NT2/D1 (cell line): ENCODE measurements around the gene TDRD3.

ENCODE experiments used
- DNase-seq: peaks from one replicate; pipeline ENCODE4 v3.0.0-alpha.2; 2011; ENCODE audit warnings: low read depth, low spot score
- H3K27me3 ChIP-seq: 2 replicates; pipeline ENCODE4 v1.6.0; 2011; ENCODE audit warnings: mild to moderate bottlenecking; ENCODE audit not compliant: insufficient read length, insufficient read depth
- H3K36me3 ChIP-seq: 2 replicates; pipeline ENCODE4 v1.6.1; 2011; ENCODE audit warnings: mild to moderate bottlenecking, low read length, mixed read lengths; ENCODE audit not compliant: insufficient read depth, insufficient read length
- H3K4me1 ChIP-seq: 2 replicates; pipeline ENCODE4 v1.5.1; 2011; ENCODE audit not compliant: insufficient read depth, insufficient read length
- H3K4me3 ChIP-seq: 2 replicates; pipeline ENCODE4 v1.5.1; 2011; ENCODE audit warnings: low read depth; ENCODE audit not compliant: insufficient read length
- H3K9ac ChIP-seq: 2 replicates; pipeline ENCODE4 v1.6.0; 2011; ENCODE audit warnings: low read depth; ENCODE audit not compliant: insufficient read length
- H3K9me3 ChIP-seq: 2 replicates; pipeline ENCODE4 v1.5.1; 2011; ENCODE audit warnings: mild to moderate bottlenecking, low read length; ENCODE audit not compliant: insufficient read depth
- SUZ12 ChIP-seq: IDR thresholded peaks from 2 replicates; pipeline ENCODE4 v1.6.1; 2011; ENCODE audit not compliant: insufficient read length, insufficient read depth; ENCODE audit errors: extremely low read depth
- YY1 ChIP-seq: IDR thresholded peaks from 2 replicates; pipeline ENCODE4 v1.6.1; 2011; ENCODE audit not compliant: insufficient read length, insufficient read depth
- ZNF274 ChIP-seq: IDR thresholded peaks from 2 replicates; pipeline ENCODE4 v1.6.1; 2011; ENCODE audit warnings: mild to moderate bottlenecking, low read depth, low read length

Gene TDRD3

DNA sequence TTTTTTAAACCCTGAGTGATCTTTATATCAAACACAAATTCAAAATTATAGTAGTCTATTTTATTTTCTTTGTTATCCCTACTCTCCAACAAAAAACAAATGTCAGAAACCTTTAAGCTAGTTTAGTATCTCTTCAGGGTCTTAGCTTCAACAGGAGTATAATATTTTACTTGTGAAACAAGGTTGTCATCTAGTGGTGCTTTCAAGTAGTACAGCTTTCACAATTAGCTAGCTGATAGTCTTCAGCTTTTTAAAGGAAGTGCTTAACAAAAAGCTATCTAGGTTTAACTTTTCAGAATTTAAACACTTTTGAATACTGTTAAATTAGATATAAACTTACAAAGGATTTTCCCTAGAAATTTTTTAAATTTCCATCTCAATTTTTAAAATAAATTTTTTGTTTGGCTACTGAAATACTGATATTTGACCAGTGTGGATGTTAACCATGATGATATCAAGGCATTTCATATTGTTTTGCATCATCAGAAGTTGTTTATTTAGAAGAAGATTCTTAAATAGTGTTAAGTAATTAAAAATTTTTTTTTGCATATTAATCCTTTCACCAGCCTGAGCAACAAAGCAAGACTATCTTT is 34.2 kb downstream of the TDRD3 start:
- Histone ChIP-seq H3K9ac (no peak overlapping the region), H3K4me3 (no peak overlapping the region), H3K9me3 (no peaks in the 10 kb centered on the region), H3K27me3 (no peaks in the 10 kb centered on the region), H3K4me1 (no peaks in the 10 kb centered on the region), H3K36me3 (no peaks in the 10 kb centered on the region)
- peak; percentile 11 for DNase-seq
- no peak for TF ChIP-seq ZNF274
- TF ChIP-seq SUZ12: no peak
- no peak for TF ChIP-seq YY1

- Histone ChIP-seq H3K9me3 (no peaks in the 10 kb centered on the region), H3K9ac (no peak overlapping the region), H3K4me1 (no peaks in the 10 kb centered on the region), H3K36me3 (no peaks in the 10 kb centered on the region), H3K4me3 (no peak overlapping the region), H3K27me3 (no peaks in the 10 kb centered on the region)
- TF ChIP-seq YY1: no peak
- no peak for TF ChIP-seq ZNF274
- no peak for TF ChIP-seq SUZ12
- no peak for DNase-seq
These were observed 36.5 kb downstream of the TDRD3 start for GRCh38 chr13:60433505-60433904.

GRCh38 chr13:60435762-60436374 is 38.8 kb downstream of the TDRD3 start:
- TF ChIP-seq ZNF274 (no peak), SUZ12 (no peak), YY1 (no peak)
- Histone ChIP-seq H3K4me1 (no peaks in the 10 kb centered on the region), H3K9me3 (no peaks in the 10 kb centered on the region)

GRCh38 chr13:60439201-60439600 is 42.2 kb downstream of the TDRD3 start:
- no peak for DNase-seq
- Histone ChIP-seq H3K4me1 (no peaks in the 10 kb centered on the region), H3K27me3 (no peaks in the 10 kb centered on the region), H3K9me3 (no peaks in the 10 kb centered on the region), H3K36me3 (no peaks in the 10 kb centered on the region), H3K4me3 (no peak overlapping the region), H3K9ac (no peak overlapping the region)
- TF ChIP-seq ZNF274 (no peak), SUZ12 (no peak), YY1 (no peak)

More at GRCh38 chr13:60435762-60436374, 38.8 kb downstream of the TDRD3 start:
- no peak overlapping the region for H3K4me3 ChIP-seq
- no peak overlapping the region for H3K9ac ChIP-seq
- H3K36me3 ChIP-seq: no peaks in the 10 kb centered on the region
- no peaks in the 10 kb centered on the region for H3K27me3 ChIP-seq
- DNase-seq: no peak

GRCh38 chr13:60441761-60442160 is 44.7 kb downstream of the TDRD3 start:
- H3K36me3 ChIP-seq: no peaks in the 10 kb centered on the region
- TF ChIP-seq ZNF274: no peak
- TF ChIP-seq SUZ12: no peak
- no peak for TF ChIP-seq YY1
- DNase-seq: no peak
- H3K4me1 ChIP-seq: no peaks in the 10 kb centered on the region
- no peaks in the 10 kb centered on the region for H3K27me3 ChIP-seq
- no peak overlapping the region for H3K9ac ChIP-seq
- no peak overlapping the region for H3K4me3 ChIP-seq
- no peaks in the 10 kb centered on the region for H3K9me3 ChIP-seq

- H3K27me3 ChIP-seq: no peaks in the 10 kb centered on the region
- no peaks in the 10 kb centered on the region for H3K9me3 ChIP-seq
- peak; percentile 16 for DNase-seq
- no peaks in the 10 kb centered on the region for H3K36me3 ChIP-seq
- H3K4me1 ChIP-seq: no peaks in the 10 kb centered on the region
- no peak overlapping the region for H3K9ac ChIP-seq
- TF ChIP-seq SUZ12: no peak
- no peak for TF ChIP-seq YY1
- TF ChIP-seq ZNF274: no peak
- H3K4me3 ChIP-seq: no peak overlapping the region
These were observed 52.0 kb downstream of the TDRD3 start for GRCh38 chr13:60448907-60449510.

- H3K36me3 ChIP-seq: no peaks in the 10 kb centered on the region
- no peak overlapping the region for H3K4me3 ChIP-seq
- no peak overlapping the region for H3K9ac ChIP-seq
- DNase-seq: no peak
- H3K4me1 ChIP-seq: no peaks in the 10 kb centered on the region
- H3K9me3 ChIP-seq: no peaks in the 10 kb centered on the region
- TF ChIP-seq YY1: no peak
- TF ChIP-seq SUZ12: no peak
- TF ChIP-seq ZNF274: no peak
- H3K27me3 ChIP-seq: no peaks in the 10 kb centered on the region
These were observed 56.5 kb downstream of the TDRD3 start for GRCh38 chr13:60453490-60453889.
